ENCODE measurements around the gene SLC36A3. TPM values are rescaled to one million over a fixed set of nuclear protein-coding genes. Genes with fewer than 3 reads are reported as not detected.

SLC36A3 gene
- total RNA-seq, 1 donor from 2014 or later, result not detected

GRCh38 chr5:151345187-151345807 is 41.7 kb upstream of the SLC36A3 start:
- H3K36me3 Mint-ChIP-seq (ENCODE audit: low read depth), result no peaks in the 10 kb centered on the region
- H3K4me1 Mint-ChIP-seq, result peaks cover 23% of the 10 kb centered on the region
- H3K4me3 Mint-ChIP-seq, result no peak overlapping the region
- no peak for DNase-seq (ENCODE audit: low read depth, low spot score)
- H3K9me3 Mint-ChIP-seq, result no peaks in the 10 kb centered on the region
- no peak overlapping the region for H3K27ac Mint-ChIP-seq (ENCODE audit: unreplicated experiment)
- H3K27me3 Mint-ChIP-seq (ENCODE audit: low read depth), result peaks cover 51% of the 10 kb centered on the region
- no peak for TF ChIP-seq CTCF (conservative IDR thresholded peaks at IDR 0.05)

DNA sequence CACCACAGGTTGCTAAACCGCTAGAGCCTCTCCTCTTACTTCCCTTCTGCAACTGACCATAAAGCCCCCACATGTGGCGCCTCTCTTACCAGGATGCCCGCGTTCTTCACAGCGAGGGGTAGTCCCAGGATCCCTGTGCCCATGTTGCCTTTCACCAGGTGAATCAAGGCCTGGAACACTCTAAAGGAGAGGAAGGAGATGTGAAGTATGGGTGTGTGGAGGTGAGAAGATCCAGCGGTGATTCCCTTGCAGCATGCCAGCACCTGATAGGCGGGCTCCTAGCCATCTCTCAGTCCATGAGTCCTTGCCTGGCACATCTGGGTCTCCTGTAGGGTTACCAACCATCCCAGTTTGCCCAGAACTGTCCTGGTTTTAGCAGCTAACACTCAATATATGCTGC is 40.5 kb upstream of the SLC36A3 start:
- TF ChIP-seq CTCF (conservative IDR thresholded peaks at IDR 0.05), result no peak
- Mint-ChIP-seq H3K27me3 (ENCODE audit: low read depth) (peaks cover 58% of the 10 kb centered on the region), H3K4me3 (no peak overlapping the region), H3K9me3 (no peaks in the 10 kb centered on the region), H3K27ac (ENCODE audit: unreplicated experiment) (no peak overlapping the region), H3K4me1 (peaks cover 23% of the 10 kb centered on the region), H3K36me3 (ENCODE audit: low read depth) (no peaks in the 10 kb centered on the region)
- DNase-seq (ENCODE audit: low read depth, low spot score), result no peak

- Mint-ChIP-seq H3K4me3 (no peak overlapping the region), H3K27me3 (ENCODE audit: low read depth) (peaks cover 49% of the 10 kb centered on the region), H3K9me3 (no peaks in the 10 kb centered on the region), H3K36me3 (ENCODE audit: low read depth) (no peaks in the 10 kb centered on the region), H3K27ac (ENCODE audit: unreplicated experiment) (no peak overlapping the region), H3K4me1 (peaks cover 5% of the 10 kb centered on the region)
- no peak for TF ChIP-seq CTCF (conservative IDR thresholded peaks at IDR 0.05)
- DNase-seq (ENCODE audit: low read depth, low spot score), result no peak
These were observed 36.4 kb upstream of the SLC36A3 start for GRCh38 chr5:151340004-151340403.

DNA sequence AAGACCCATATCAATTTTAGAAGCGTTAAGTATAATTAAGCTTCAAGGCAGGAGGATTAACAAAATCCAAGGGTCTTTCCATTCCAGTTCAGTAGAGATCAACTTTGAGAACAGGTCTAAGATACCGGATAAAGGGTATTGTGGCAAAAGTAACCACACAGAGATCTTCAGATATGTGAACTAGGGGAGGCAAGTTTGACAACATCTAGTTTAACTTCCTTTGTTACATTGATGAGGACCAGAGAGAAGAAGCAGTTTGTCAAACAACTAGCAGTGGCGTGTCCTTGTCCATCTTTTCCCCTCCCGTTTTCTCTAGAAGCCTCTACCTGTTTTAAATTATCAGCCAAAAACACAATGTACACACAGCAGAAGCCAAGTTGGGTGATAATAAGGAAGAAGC is 35.2 kb upstream of the SLC36A3 start:
- H3K27ac Mint-ChIP-seq (ENCODE audit: unreplicated experiment), result no peak overlapping the region

DNA sequence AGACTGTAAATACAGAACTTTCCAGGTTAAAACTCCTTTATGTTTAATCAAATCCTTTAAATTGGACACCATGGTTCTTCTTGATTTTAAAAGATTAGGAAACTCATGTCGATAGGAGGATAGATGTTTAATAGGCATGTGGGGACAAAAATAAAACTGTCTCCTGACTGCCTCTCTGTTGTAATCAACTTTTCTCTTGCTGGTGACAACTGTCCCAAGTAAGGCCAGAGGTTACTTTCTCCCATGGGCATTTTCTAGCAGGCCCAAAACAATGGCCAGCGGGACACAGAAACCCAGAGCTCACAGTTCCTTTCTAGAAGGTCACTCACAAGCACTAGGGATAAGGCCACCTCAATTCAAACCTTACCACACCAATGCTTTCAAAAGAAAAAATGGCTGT is 29.3 kb upstream of the SLC36A3 start:
- Mint-ChIP-seq H3K4me1 (no peaks in the 10 kb centered on the region), H3K27me3 (ENCODE audit: low read depth) (no peaks in the 10 kb centered on the region), H3K27ac (ENCODE audit: unreplicated experiment) (no peak overlapping the region), H3K4me3 (no peak overlapping the region), H3K9me3 (no peaks in the 10 kb centered on the region), H3K36me3 (ENCODE audit: low read depth) (no peaks in the 10 kb centered on the region)
- no peak for DNase-seq (ENCODE audit: low read depth, low spot score)
- no peak for TF ChIP-seq CTCF (conservative IDR thresholded peaks at IDR 0.05)

More for the DNA sequence above, 35.2 kb upstream of the SLC36A3 start:
- DNase-seq (ENCODE audit: low read depth, low spot score), result no peak
- TF ChIP-seq CTCF (conservative IDR thresholded peaks at IDR 0.05), result no peak
- no peak overlapping the region for H3K4me3 Mint-ChIP-seq
- H3K9me3 Mint-ChIP-seq, result no peaks in the 10 kb centered on the region
- peaks cover 43% of the 10 kb centered on the region for H3K27me3 Mint-ChIP-seq (ENCODE audit: low read depth)
- H3K4me1 Mint-ChIP-seq, result no peaks in the 10 kb centered on the region
- H3K36me3 Mint-ChIP-seq (ENCODE audit: low read depth), result no peaks in the 10 kb centered on the region
